Erythroblast (primary cell): ENCODE data around the gene PLCH1.

Source experiments
- GATA1 ChIP-seq: IDR thresholded peaks from 2 replicates; pipeline ENCODE4 v1.6.1; 2011; ENCODE audit warnings: low read depth, mild to moderate bottlenecking, control low read depth, low read length, moderate library complexity
- POLR2A ChIP-seq: IDR thresholded peaks from 2 replicates; pipeline ENCODE4 v1.6.1; 2011; ENCODE audit warnings: mild to moderate bottlenecking, low read length

GRCh38 chr3:155639462-155640055 lies 105.3 kb downstream of the PLCH1 start:
- TF ChIP-seq POLR2A: no peak
- no peak for TF ChIP-seq GATA1
